Measurements from ENCODE around the gene RSU1.

Gene RSU1

GRCh38 chr10:16662923-16663322 is 154.3 kb downstream of the RSU1 start:
- no peak for DNase-seq

- DNase-seq, result no peak
These were observed 160.3 kb downstream of the RSU1 start for GRCh38 chr10:16656895-16657294.

- no peak for DNase-seq
These were observed 164.0 kb downstream of the RSU1 start for GRCh38 chr10:16653224-16653623.

GRCh38 chr10:16652154-16652553 is 165.1 kb downstream of the RSU1 start:
- DNase-seq, result no peak

GRCh38 chr10:16649757-16650156 is 167.5 kb downstream of the RSU1 start:
- no peak for DNase-seq

- no peak for DNase-seq
These were observed 168.9 kb downstream of the RSU1 start for GRCh38 chr10:16648366-16648765.

GRCh38 chr10:16646181-16647059 is 170.8 kb downstream of the RSU1 start:
- DNase-seq, result no peak

- DNase-seq, result no peak
These were observed 173.1 kb downstream of the RSU1 start for GRCh38 chr10:16644146-16644545.

GRCh38 chr10:16643502-16643901 is 173.7 kb downstream of the RSU1 start:
- no peak for DNase-seq

- DNase-seq, result no peak
These were observed 177.1 kb downstream of the RSU1 start for GRCh38 chr10:16640153-16640552.

- no peak for DNase-seq
These were observed 177.8 kb downstream of the RSU1 start for GRCh38 chr10:16639471-16639870.

GRCh38 chr10:16632996-16633395 is 184.2 kb downstream of the RSU1 start:
- no peak for DNase-seq

GRCh38 chr10:16626697-16627096 is 190.5 kb downstream of the RSU1 start:
- no peak for DNase-seq

GRCh38 chr10:16612981-16613355 is 204.3 kb downstream of the RSU1 start:
- DNase-seq, result no peak

- no peak for DNase-seq
These were observed 204.9 kb downstream of the RSU1 start for GRCh38 chr10:16612115-16612980.

- DNase-seq, result no peak
These were observed 206.2 kb downstream of the RSU1 start for GRCh38 chr10:16611037-16611436.

GRCh38 chr10:16609211-16609610 is 208.0 kb downstream of the RSU1 start:
- no peak for DNase-seq

GRCh38 chr10:16606923-16607322 is 210.3 kb downstream of the RSU1 start:
- DNase-seq, result no peak

GRCh38 chr10:16606421-16606820 is 210.8 kb downstream of the RSU1 start:
- no peak for DNase-seq

GRCh38 chr10:16603308-16603707 is 213.9 kb downstream of the RSU1 start:
- DNase-seq, result no peak

- no peak for DNase-seq
These were observed 215.0 kb downstream of the RSU1 start for GRCh38 chr10:16602104-16602775.

GRCh38 chr10:16599662-16600061 is 217.6 kb downstream of the RSU1 start:
- DNase-seq, result no peak

- no peak for DNase-seq
These were observed 219.6 kb downstream of the RSU1 start for GRCh38 chr10:16597656-16598055.
